Measurements from ENCODE around the gene RIMBP3C.

GRCh38 chr22:21585389-21585788 lies 34.1 kb upstream of the RIMBP3C start:
- TF ChIP-seq EP300 (IDR thresholded peaks at IDR 0.05): no peak
- TF ChIP-seq CTCF (IDR thresholded peaks at IDR 0.05): no peak
- TF ChIP-seq POLR2A (IDR thresholded peaks at IDR 0.05): no peak
- TF ChIP-seq POLR2AphosphoS5 (IDR thresholded peaks at IDR 0.05): no peak
